ENCODE data around the gene RALB. TPM values are rescaled to one million over a fixed set of nuclear protein-coding genes. Genes with fewer than 3 reads are reported as not detected.

The RALB gene
- total RNA-seq, 2 experiments from 2014 or later: 3.1 to 3.6 TPM

GRCh38 chr2:120277505-120278205 is 25.0 kb downstream of the RALB start:
- no peak overlapping the region for H3K27ac ChIP-seq (ENCODE audit: low read depth in 1 of 2, low read length in 2 of 2)
- no peak overlapping the region for H3K4me3 ChIP-seq (ENCODE audit: low read length)
- POLR2A ChIA-PET: no interaction called here
- CTCF ChIA-PET: no interaction called here
- H3K27me3 ChIP-seq (ENCODE audit: control insufficient read depth in 1 of 2, insufficient read depth in 2 of 2, low read length in 2 of 2): no peaks in the 10 kb centered on the region
- no peak overlapping the region for H3K27ac Mint-ChIP-seq
- H3K4me3 Mint-ChIP-seq: no peak overlapping the region
- H3K9me3 Mint-ChIP-seq: peaks cover 2% of the 10 kb centered on the region
- TF ChIP-seq, protein P1, sequence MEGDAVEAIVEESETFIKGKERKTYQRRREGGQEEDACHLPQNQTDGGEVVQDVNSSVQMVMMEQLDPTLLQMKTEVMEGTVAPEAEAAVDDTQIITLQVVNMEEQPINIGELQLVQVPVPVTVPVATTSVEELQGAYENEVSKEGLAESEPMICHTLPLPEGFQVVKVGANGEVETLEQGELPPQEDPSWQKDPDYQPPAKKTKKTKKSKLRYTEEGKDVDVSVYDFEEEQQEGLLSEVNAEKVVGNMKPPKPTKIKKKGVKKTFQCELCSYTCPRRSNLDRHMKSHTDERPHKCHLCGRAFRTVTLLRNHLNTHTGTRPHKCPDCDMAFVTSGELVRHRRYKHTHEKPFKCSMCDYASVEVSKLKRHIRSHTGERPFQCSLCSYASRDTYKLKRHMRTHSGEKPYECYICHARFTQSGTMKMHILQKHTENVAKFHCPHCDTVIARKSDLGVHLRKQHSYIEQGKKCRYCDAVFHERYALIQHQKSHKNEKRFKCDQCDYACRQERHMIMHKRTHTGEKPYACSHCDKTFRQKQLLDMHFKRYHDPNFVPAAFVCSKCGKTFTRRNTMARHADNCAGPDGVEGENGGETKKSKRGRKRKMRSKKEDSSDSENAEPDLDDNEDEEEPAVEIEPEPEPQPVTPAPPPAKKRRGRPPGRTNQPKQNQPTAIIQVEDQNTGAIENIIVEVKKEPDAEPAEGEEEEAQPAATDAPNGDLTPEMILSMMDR (IDR thresholded peaks at IDR 0.05): no peak
- H3K36me3 ChIP-seq (ENCODE audit: insufficient read depth, low read length): peaks cover 25% of the 10 kb centered on the region
- DNase-seq (no peak), ATAC-seq (ENCODE audit: poor library complexity) (no peak)
- intact Hi-C loops (cut with DNase I, micrococcal nuclease): no loop called here
- H3K36me3 Mint-ChIP-seq (ENCODE audit: low read depth): peaks cover 20% of the 10 kb centered on the region
- no peaks in the 10 kb centered on the region for H3K27me3 Mint-ChIP-seq
- peaks cover 0 to 4% of the 10 kb centered on the region in 2 experiments for H3K9me3 ChIP-seq (ENCODE audit: control insufficient read depth in 1 of 2, insufficient read depth in 1 of 2, low read length in 2 of 2)
- H3K4me1 ChIP-seq (ENCODE audit: insufficient read depth, low read length): no peaks in the 10 kb centered on the region
- no peaks in the 10 kb centered on the region for H3K4me1 Mint-ChIP-seq (ENCODE audit: low read depth)

DNA sequence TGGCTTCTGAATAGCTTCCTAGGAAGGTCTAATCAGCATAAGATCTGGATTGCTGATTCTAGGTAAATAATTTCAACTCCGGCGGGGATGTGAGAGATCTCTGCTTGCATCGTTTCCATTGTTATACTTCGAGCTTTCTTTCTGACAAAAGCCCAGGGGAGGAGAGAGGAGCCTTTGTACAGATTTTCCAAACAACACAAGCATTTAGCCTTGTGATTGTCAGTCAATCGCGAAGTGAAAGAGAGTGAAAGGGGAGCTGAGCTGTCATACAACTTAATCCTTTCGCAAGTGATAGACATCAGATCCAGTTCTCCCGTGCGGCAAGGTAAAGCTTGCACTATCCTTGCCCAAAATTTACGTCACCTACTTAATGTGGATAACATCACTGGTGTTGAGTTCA is 26.2 kb downstream of the RALB start:
- Histone ChIP-seq H3K36me3 (ENCODE audit: insufficient read depth, low read length) (peaks cover 29% of the 10 kb centered on the region), H3K4me3 (ENCODE audit: low read length) (no peak overlapping the region), H3K27ac (ENCODE audit: low read depth in 1 of 2, low read length in 2 of 2) (no peak overlapping the region), H3K9me3 (ENCODE audit: control insufficient read depth in 1 of 2, insufficient read depth in 1 of 2, low read length in 2 of 2) (peaks cover 0 to 4% of the 10 kb centered on the region in 2 experiments), H3K27me3 (ENCODE audit: control insufficient read depth in 1 of 2, insufficient read depth in 2 of 2, low read length in 2 of 2) (no peaks in the 10 kb centered on the region), H3K4me1 (ENCODE audit: insufficient read depth, low read length) (no peaks in the 10 kb centered on the region)
- DNase-seq (no peak), ATAC-seq (ENCODE audit: poor library complexity) (no peak)
- peaks cover 23% of the 10 kb centered on the region for H3K36me3 Mint-ChIP-seq (ENCODE audit: low read depth)
- peaks cover 2% of the 10 kb centered on the region for H3K9me3 Mint-ChIP-seq
- intact Hi-C loops (cut with DNase I, micrococcal nuclease): no loop called here
- H3K4me1 Mint-ChIP-seq (ENCODE audit: low read depth): no peaks in the 10 kb centered on the region
- H3K27ac Mint-ChIP-seq: no peak overlapping the region
- H3K27me3 Mint-ChIP-seq: no peaks in the 10 kb centered on the region
- no peak overlapping the region for H3K4me3 Mint-ChIP-seq
- CTCF ChIA-PET: interaction anchor here (1.4 kb wide), 1 partner anchor 102 kb away, joined by 3 read pairs; no protein-coding TSS in a partner anchor
- TF ChIP-seq, protein P1 (IDR thresholded peaks at IDR 0.05): no peak
- POLR2A ChIA-PET: interaction anchor here (0.6 kb wide), 1 partner anchor 26 kb away, joined by 3 read pairs; the partner anchor contains the start of gene RALB

GRCh38 chr2:120279708-120280107 is 27.1 kb downstream of the RALB start:
- intact Hi-C loops (cut with DNase I, micrococcal nuclease): no loop called here
- ChIA-PET CTCF (interaction anchor here (1.4 kb wide), 1 partner anchor 103 kb away, joined by 3 read pairs; no protein-coding TSS in a partner anchor), POLR2A (no interaction called here)
- Histone ChIP-seq H3K27me3 (ENCODE audit: control insufficient read depth in 1 of 2, insufficient read depth in 2 of 2, low read length in 2 of 2) (no peaks in the 10 kb centered on the region), H3K9me3 (ENCODE audit: control insufficient read depth in 1 of 2, insufficient read depth in 1 of 2, low read length in 2 of 2) (peaks cover 0 to 4% of the 10 kb centered on the region in 2 experiments), H3K27ac (ENCODE audit: low read depth in 1 of 2, low read length in 2 of 2) (no peak overlapping the region), H3K36me3 (ENCODE audit: insufficient read depth, low read length) (peaks cover 29% of the 10 kb centered on the region), H3K4me3 (ENCODE audit: low read length) (no peak overlapping the region), H3K4me1 (ENCODE audit: insufficient read depth, low read length) (no peaks in the 10 kb centered on the region)
- ATAC-seq (ENCODE audit: poor library complexity) (no peak), DNase-seq (no peak)
- no peak overlapping the region for H3K27ac Mint-ChIP-seq
- no peaks in the 10 kb centered on the region for H3K27me3 Mint-ChIP-seq
- H3K9me3 Mint-ChIP-seq: peaks cover 2% of the 10 kb centered on the region
- no peak overlapping the region for H3K4me3 Mint-ChIP-seq
- H3K36me3 Mint-ChIP-seq (ENCODE audit: low read depth): peaks cover 24% of the 10 kb centered on the region
- TF ChIP-seq, protein P1 (IDR thresholded peaks at IDR 0.05): no peak
- no peaks in the 10 kb centered on the region for H3K4me1 Mint-ChIP-seq (ENCODE audit: low read depth)

Data from CD4-positive, alpha-beta T cell (primary cell).